Cardiac fibroblast (primary cell): Measurements from ENCODE around the gene SAMD8.

Source experiments
- DNase-seq, 2 donors: peaks; one replicate each; pipeline versions ENCODE4 v3.0.0 to v3.0.0-alpha.2; 2010; ENCODE audit warnings: low read depth in 2 of 2
- H3K4me3 ChIP-seq, 2 donors: replicated peaks in 1 of 2; 1 replicate in 1 of 2; 2 replicates in 1 of 2; pipeline ENCODE4 v1.5.1; 2011; ENCODE audit warnings: low read depth in 2 of 2, low read length in 2 of 2, mild to moderate bottlenecking in 2 of 2, moderate library complexity in 1 of 2
- TF ChIP-seq, protein P1 (sequence below): IDR thresholded peaks from one replicate; pipeline ENCODE4 v1.5.1; 2011; ENCODE audit warnings: low read depth, mild to moderate bottlenecking, low read length, inconsistent platforms

Gene SAMD8

GRCh38 chr10:75146780-75147179 is 35.3 kb downstream of the SAMD8 start:
- DNase-seq, result no peak
- TF ChIP-seq, protein P1, sequence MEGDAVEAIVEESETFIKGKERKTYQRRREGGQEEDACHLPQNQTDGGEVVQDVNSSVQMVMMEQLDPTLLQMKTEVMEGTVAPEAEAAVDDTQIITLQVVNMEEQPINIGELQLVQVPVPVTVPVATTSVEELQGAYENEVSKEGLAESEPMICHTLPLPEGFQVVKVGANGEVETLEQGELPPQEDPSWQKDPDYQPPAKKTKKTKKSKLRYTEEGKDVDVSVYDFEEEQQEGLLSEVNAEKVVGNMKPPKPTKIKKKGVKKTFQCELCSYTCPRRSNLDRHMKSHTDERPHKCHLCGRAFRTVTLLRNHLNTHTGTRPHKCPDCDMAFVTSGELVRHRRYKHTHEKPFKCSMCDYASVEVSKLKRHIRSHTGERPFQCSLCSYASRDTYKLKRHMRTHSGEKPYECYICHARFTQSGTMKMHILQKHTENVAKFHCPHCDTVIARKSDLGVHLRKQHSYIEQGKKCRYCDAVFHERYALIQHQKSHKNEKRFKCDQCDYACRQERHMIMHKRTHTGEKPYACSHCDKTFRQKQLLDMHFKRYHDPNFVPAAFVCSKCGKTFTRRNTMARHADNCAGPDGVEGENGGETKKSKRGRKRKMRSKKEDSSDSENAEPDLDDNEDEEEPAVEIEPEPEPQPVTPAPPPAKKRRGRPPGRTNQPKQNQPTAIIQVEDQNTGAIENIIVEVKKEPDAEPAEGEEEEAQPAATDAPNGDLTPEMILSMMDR, result no peak
- H3K4me3 ChIP-seq, result no peak overlapping the region

DNA sequence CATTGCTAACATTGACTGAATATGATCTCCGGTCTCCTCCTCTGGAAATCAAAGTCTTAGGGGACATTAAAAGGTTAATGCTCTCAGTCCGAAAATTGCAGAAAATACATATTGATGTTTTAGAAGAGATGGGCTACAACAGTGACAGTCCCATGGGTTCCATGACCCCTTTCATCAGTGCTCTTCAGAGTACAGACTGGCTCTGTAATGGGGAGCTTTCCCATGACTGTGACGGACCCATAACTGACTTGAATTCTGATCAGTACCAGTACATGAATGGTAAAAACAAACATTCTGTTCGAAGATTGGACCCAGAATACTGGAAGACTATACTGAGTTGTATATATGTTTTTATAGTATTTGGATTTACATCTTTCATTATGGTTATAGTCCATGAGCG is 39.2 kb downstream of the SAMD8 start:
- TF ChIP-seq, protein P1, result no peak
- DNase-seq, result no peak
- no peak overlapping the region for H3K4me3 ChIP-seq

DNA sequence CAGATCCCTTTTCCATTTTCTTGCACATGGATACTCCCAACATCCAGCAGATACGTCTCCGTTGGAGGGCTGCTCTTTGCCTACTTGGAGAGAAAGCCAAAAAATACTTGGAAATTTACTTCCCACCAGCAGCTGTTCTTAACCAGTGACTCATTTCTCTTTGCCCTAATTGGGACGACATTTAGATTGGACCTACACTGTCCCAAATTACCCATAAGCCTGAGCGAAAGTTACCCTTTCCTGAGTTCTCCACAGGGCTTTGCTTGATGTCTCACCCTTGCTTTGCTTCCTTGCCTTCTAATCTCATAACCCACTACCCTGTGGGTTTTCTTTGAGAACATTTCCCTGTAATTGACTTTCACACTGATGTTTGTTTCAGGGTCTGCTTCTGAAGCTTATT is 48.1 kb downstream of the SAMD8 start:
- TF ChIP-seq, protein P1, result no peak
- H3K4me3 ChIP-seq, result no peak overlapping the region
- peak in 1 of 2 donors; percentile 51 for DNase-seq

GRCh38 chr10:75165684-75166622 is 54.5 kb downstream of the SAMD8 start:
- peak; percentile 18 to 42 for DNase-seq
- no peak overlapping the region for H3K4me3 ChIP-seq
- TF ChIP-seq, protein P1, result no peak

DNA sequence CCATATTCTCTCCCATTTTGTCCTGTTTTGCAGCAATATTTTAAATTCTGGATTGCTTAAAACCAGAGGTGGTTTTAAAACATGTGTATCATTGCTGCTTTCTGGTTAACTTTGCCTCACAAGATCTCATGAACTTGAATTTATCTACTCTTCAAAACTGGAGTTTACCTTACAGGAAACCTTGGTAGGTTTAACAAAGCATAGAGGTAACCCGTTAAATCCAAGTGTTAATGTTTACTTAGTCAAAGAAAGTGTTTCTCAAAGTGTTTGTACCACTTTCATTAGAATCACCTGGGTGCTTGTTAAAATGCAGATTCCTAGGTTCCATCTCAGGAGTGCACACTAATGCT is 55.1 kb downstream of the SAMD8 start:
- TF ChIP-seq, protein P1, result no peak
- H3K4me3 ChIP-seq, result no peak overlapping the region
- DNase-seq, result no peak

- TF ChIP-seq, protein P1, result no peak
- no peak overlapping the region for H3K4me3 ChIP-seq
- no peak for DNase-seq
These were observed 56.8 kb downstream of the SAMD8 start for GRCh38 chr10:75168275-75168674.
